Ovary (tissue), 9 donors: ENCODE measurements around the gene TRIM44. TPM values are rescaled to one million over a fixed set of nuclear protein-coding genes. Genes with fewer than 3 reads are reported as not detected.

Experiments
- DNase-seq, 5 donors: peaks; one replicate each; pipeline ENCODE4 v3.0.0-alpha.2; 2019 to 2020
- H3K27ac ChIP-seq, 2 donors: fragments of 200-600 bp; one replicate each; pipeline versions ENCODE4 v1.5.1 to v1.8.0; 2019 to 2022
- H3K27me3 ChIP-seq: fragments of 200-600 bp; one replicate; pipeline ENCODE4 v1.8.0; 2022
- H3K36me3 ChIP-seq: fragments of 200-600 bp; sonication (generic); one replicate; pipeline ENCODE4 v1.5.1; 2019
- H3K4me1 ChIP-seq: one replicate; pipeline ENCODE4 v1.8.1; 2013; ENCODE audit warnings: mild to moderate bottlenecking, moderate library complexity; ENCODE audit not compliant: insufficient read depth
- H3K4me3 ChIP-seq: fragments of 200-600 bp; sonication (generic); one replicate; pipeline ENCODE4 v1.5.1; 2017
- H3K9me3 ChIP-seq, 2 donors: fragments of 200-600 bp in 1 of 2; sonication (generic) in 1 of 2; one replicate each; pipeline versions ENCODE4 v1.5.1 to v1.8.1; 2013 to 2019; ENCODE audit warnings: mild to moderate bottlenecking in 1 of 2, moderate library complexity in 1 of 2
- EP300 ChIP-seq: sonication (generic); formaldehyde crosslinking; IDR thresholded peaks from one replicate; pipeline ENCODE4 v1.6.1; 2017; ENCODE audit warnings: antibody characterized with exemption
- POLR2A ChIP-seq: fragments of 450-650 bp; IDR thresholded peaks from one replicate; pipeline ENCODE4 v1.6.1; 2017; ENCODE audit warnings: antibody characterized with exemption, mild to moderate bottlenecking, moderate library complexity
- WGBS, 3 donors: extraction: QIAGEN DNeasy Blood & Tissue Kit in 1 of 3; methylation state at CpG; one replicate each; pipeline versions ENCODE4 v1.1.5 to v1.1.7; 2013 to 2017; 5-methylcytosine and 5-hydroxymethylcytosine counted together
- intact Hi-C, 4 donors: fragments of 100-400 bp; cut with DNase I; formaldehyde crosslinking; loops; one replicate each; pipeline versions ENCODE4 v1.11.0 to v1.15.1; 2022 to 2023
- polyA plus RNA-seq, 2 donors: library from polyadenylated mRNA; stranded (reverse); fragments of 200-250 nt in 1 of 2; fragments of 350-450 nt in 1 of 2; fragmentation: Illumina TruSeq in 1 of 2; extraction: RNeasy Lipid Tissue Mini Kit (QIAGEN cat#74804) in 1 of 2; gene quantifications; one replicate each; pipeline ENCODE4 v1.2.3, GENCODE V29; 2013 to 2014
- total RNA-seq, 7 donors: library from RNA; depleted of rRNA in 2 of 7; stranded (reverse); fragments of >200 nt in 2 of 7; fragmentation: NEBNext Ultra II Directional in 3 of 7; extraction: Animal tissue kit (Norgen Biotek cat#: 25700) in 3 of 7; gene quantifications; one replicate each; pipeline versions ENCODE4 v1.1.0 to v1.2.4, GENCODE V29; 2016 to 2023
- TF ChIP-seq, protein P1 (sequence below), 3 donors: fragments of 450-650 bp in 2 of 3; fragments of 200-600 bp in 1 of 3; IDR thresholded peaks; one replicate each; pipeline versions ENCODE4 v1.5.1 to v1.8.0; 2016 to 2022; ENCODE audit warnings: antibody characterized with exemption in 3 of 3, mild to moderate bottlenecking in 1 of 3
- donor health status: DM: no; HTN: no; CAD: no; lungs with moderate emphysema.
- donor health status: DM: no; HTN: no; CAD: no.
- donor health status: Bipolar disorder and iron deficiency.
- donor health status: DM: yes; HTN: yes; CAD: no.
- donor health status: DM: no; HTN: no; CAD: no.
- donor health status: DM: yes; HTN: yes; CAD: no.

The TRIM44 gene
- total and polyA plus RNA-seq, 9 donors = 9.9 to 54.6 (median 45.7) TPM

DNA sequence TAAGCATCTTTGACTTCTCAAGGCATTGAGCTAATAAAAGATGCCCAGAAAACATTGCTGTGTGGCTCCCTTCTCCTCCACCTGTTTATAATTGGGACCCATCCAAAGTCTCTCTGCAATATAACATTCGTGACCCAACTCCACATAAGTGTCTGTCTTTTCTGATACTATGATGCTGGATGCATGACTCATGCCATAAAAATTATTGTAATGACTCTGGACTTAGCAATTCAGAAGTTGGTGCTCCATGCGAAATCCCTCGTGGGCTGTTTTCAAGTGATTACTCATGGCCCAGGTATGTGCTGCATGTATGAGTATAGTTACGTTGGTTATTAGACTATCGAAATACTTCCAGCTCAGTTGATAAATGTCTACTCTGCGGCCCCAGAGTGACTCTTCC, 32.7 kb upstream of the TRIM44 start:
- Histone ChIP-seq H3K27ac (no peak overlapping the region), H3K4me3 (no peak overlapping the region), H3K4me1 (no peaks in the 10 kb centered on the region), H3K9me3 (no peaks in the 10 kb centered on the region), H3K27me3 (no peaks in the 10 kb centered on the region), H3K36me3 (no peaks in the 10 kb centered on the region)
- WGBS, 3 donors = 21 to 54% (median 42%) methylated on average over 6 of the region's 6 CpGs
- TF ChIP-seq EP300 (no peak), POLR2A (no peak)
- TF ChIP-seq, protein P1, sequence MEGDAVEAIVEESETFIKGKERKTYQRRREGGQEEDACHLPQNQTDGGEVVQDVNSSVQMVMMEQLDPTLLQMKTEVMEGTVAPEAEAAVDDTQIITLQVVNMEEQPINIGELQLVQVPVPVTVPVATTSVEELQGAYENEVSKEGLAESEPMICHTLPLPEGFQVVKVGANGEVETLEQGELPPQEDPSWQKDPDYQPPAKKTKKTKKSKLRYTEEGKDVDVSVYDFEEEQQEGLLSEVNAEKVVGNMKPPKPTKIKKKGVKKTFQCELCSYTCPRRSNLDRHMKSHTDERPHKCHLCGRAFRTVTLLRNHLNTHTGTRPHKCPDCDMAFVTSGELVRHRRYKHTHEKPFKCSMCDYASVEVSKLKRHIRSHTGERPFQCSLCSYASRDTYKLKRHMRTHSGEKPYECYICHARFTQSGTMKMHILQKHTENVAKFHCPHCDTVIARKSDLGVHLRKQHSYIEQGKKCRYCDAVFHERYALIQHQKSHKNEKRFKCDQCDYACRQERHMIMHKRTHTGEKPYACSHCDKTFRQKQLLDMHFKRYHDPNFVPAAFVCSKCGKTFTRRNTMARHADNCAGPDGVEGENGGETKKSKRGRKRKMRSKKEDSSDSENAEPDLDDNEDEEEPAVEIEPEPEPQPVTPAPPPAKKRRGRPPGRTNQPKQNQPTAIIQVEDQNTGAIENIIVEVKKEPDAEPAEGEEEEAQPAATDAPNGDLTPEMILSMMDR (IDR thresholded peaks at IDR 0.05) = no peak
- no peak for DNase-seq
- intact Hi-C loops = no loop called here

DNA sequence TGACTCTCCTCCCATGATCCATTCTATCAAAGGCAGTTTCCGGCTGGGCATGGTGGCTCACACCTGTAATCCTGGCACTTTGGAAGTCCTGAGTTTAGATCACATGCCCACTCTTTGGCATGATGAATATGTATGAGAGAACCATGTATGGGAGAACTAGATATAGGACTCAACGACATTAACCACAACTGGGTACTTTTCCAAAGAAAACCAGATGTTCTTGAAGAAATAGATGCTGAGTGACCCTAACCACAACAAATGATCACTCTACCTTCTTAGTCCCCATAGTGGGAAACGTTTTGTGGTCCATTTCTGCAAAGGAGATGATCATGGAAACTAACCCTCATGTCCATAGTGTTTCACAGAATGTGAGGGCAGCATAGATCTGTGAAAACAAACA, 30.7 kb upstream of the TRIM44 start:
- Histone ChIP-seq H3K4me1 (no peaks in the 10 kb centered on the region), H3K9me3 (no peaks in the 10 kb centered on the region), H3K27me3 (no peaks in the 10 kb centered on the region), H3K36me3 (no peaks in the 10 kb centered on the region), H3K4me3 (no peak overlapping the region), H3K27ac (no peak overlapping the region)
- no peak for TF ChIP-seq EP300
- no peak for TF ChIP-seq POLR2A
- TF ChIP-seq, protein P1 (IDR thresholded peaks at IDR 0.05) = no peak
- intact Hi-C loops = no loop called here
- DNase-seq = no peak
- 59 to 70% (median 63%) methylated on average over 3 of the region's 3 CpGs for WGBS, 3 donors

DNA sequence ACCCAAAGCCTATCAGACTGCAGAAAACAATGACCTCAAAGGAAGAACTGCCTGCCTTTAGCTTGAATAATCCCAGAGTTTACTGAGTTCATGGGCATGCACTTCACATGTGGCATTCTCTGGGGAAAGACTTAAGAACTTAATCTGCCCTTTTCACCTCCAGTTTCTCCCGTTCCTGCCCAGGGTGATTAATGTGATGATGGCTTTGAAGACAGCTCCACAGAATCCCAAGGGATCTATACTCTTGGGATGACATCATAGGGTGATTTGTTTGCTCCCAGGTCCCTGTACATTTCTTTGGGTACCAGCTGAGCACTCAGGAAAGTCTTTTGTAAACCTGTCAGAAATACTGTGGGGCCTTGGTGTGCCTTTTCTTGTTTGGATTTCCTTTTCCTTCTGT, 30.3 kb upstream of the TRIM44 start:
- Histone ChIP-seq H3K36me3 (no peaks in the 10 kb centered on the region), H3K9me3 (no peaks in the 10 kb centered on the region), H3K27me3 (no peaks in the 10 kb centered on the region), H3K27ac (no peak overlapping the region), H3K4me3 (no peak overlapping the region), H3K4me1 (no peaks in the 10 kb centered on the region)
- WGBS, 3 donors = 56 to 71% (median 63%) methylated on average over 1 of the region's 1 CpG
- intact Hi-C loops = no loop called here
- TF ChIP-seq EP300 = no peak
- TF ChIP-seq POLR2A = no peak
- TF ChIP-seq, protein P1 (IDR thresholded peaks at IDR 0.05) = no peak
- DNase-seq = no peak

DNA sequence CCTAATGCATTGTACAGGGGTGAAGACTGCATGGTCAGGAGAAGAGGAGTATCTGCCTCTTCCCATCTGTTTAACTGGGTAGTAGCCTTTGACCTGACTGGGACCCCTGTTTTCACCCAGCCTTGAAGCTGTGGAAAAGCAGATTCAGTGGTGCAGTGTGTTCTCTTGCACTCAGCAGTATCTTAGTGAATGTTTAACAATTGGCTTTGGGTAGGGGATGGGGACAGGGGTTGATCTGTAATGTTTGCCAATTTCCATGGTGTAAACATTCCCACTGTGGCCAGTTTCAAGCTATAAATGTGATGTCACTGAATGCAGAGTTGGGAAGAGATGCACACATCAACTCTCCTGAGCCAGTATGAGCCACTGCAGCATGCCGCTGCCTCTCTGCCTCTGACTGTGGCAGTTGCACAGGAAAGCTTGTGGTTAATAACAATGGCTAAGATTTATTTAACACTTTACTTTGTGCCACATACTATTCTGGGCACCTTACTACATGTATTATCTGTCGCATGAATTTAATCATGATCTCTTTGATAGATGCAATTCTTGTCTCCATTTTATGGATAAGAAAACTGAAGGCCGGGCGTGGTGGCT, 28.6 kb upstream of the TRIM44 start:
- TF ChIP-seq, protein P1 (IDR thresholded peaks at IDR 0.05) = no peak
- TF ChIP-seq EP300 = no peak
- Histone ChIP-seq H3K4me1 (no peaks in the 10 kb centered on the region), H3K36me3 (no peaks in the 10 kb centered on the region), H3K27ac (no peak overlapping the region), H3K9me3 (no peaks in the 10 kb centered on the region), H3K27me3 (no peaks in the 10 kb centered on the region), H3K4me3 (no peak overlapping the region)
- no peak for DNase-seq
- intact Hi-C loops = no loop called here
- WGBS, 3 donors = 84 to 98% (median 93%) methylated on average over 4 of the region's 4 CpGs
